ENCODE measurements around the gene HOXD4.

Gene HOXD4

DNA sequence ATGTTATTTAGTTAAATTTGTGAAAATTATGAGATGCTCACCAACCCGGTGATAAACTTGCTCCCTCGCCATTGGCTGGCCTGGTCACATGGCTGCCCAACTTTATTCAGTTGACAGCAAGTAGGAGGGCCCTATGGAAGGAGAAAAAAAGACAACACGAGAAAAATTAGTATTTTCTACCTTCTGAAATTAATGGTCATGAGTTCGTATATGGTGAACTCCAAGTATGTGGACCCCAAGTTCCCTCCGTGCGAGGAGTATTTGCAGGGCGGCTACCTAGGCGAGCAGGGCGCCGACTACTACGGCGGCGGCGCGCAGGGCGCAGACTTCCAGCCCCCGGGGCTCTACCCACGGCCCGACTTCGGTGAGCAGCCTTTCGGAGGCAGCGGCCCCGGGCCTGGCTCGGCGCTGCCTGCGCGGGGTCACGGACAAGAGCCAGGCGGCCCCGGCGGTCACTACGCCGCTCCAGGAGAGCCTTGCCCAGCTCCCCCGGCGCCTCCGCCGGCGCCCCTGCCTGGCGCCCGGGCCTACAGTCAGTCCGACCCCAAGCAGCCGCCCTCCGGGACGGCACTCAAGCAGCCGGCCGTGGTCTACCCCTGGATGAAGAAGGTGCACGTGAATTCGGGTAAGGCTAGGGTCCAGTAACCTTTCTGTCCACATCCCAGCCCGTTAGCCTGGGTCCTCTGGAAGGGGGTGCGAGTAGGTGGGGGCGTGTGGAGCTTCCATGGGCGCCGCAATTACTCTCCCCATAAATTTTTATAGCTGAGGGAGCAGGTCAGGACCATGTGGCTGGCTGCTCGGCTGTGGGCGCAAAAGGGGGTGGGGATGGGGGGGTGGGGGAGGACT, at the start of gene HOXD4:
HOXD4 (plus strand) TSS at position 109 of the 846 bp plus-strand sequence; CDS start at position 193, 84 bp downstream.
- DNase-seq (ENCODE audit: low spot score): no peak

DNA sequence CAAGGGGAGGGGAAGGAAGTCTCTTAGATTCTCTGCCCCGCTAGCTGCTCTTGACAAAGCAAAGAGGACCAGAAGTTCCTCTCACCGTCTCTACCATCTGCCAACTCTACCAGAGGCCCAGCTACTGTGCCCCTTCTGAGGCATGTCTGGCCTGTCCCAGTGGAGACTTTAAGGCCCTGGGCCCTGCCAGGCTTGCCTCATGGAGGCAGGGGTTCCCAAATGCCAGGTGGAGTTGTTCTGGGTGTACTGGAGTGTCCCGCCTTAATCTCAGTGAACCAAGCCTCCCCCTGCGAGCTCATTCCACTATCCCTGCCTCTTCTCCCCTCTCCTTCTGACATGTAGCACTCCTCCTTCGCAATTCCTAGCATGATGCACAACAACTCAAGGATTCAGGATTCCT, 49.5 kb upstream of the HOXD4 start:
- no peak for DNase-seq (ENCODE audit: low spot score)

DNA sequence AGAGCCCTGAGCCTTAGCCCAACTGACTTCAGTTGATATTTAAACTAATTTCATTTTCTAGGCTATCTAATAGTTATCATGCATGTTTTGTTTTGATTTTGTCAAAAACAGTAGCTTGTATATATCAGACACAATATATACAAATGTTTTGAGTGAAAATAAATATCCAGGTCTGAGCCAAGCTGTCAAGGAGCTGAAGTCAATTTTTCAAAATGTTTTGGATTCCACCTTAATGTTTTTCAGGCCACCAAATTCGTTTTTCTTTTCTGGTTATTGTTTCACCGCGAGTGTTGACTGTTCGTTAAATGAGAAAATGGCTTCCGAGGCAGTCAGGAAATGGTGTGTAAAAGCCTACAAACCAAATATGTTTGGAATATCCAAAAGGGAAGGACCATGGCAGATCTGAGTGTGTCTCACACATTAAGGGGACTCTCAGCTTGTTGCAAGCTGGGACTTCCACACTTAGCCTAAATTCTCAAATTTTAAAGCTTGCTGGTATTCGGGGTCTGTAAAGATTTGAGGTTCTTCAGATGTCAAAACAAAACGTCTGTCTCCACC, 49.0 kb upstream of the HOXD4 start:
- DNase-seq (ENCODE audit: low spot score): no peak

- no peak for DNase-seq (ENCODE audit: low spot score)
Observed at GRCh38 chr2:176103194-176103593, 48.2 kb upstream of the HOXD4 start.

DNA sequence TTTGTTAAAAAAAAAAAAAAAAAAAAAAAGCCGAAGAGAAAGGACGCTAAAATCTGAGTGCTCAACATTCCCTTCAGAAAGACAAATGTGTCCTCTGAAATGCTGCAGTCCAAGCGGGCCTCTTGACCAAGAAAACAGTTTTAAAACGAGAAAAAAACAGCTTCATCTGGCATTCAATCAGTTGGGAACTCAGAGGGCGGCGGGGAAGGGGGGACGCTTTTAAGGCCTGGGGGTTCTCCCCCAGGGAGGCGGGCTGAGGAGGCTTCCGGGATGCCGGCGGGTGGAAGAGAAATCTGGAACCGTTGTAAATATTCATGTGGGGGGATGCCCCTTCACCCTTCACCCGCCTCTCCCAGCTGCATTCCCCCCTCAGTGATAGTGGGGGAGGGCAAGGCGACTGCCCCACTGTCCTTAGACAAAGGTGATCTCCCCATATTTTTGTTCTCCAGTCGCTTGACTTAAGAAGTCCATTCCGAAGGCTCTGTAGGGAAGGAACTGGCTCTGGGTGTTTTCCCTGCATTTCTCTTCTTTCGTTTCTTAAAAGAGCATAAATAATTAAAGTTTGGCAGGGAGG, 47.5 kb upstream of the HOXD4 start:
- DNase-seq (ENCODE audit: low spot score): no peak

DNA sequence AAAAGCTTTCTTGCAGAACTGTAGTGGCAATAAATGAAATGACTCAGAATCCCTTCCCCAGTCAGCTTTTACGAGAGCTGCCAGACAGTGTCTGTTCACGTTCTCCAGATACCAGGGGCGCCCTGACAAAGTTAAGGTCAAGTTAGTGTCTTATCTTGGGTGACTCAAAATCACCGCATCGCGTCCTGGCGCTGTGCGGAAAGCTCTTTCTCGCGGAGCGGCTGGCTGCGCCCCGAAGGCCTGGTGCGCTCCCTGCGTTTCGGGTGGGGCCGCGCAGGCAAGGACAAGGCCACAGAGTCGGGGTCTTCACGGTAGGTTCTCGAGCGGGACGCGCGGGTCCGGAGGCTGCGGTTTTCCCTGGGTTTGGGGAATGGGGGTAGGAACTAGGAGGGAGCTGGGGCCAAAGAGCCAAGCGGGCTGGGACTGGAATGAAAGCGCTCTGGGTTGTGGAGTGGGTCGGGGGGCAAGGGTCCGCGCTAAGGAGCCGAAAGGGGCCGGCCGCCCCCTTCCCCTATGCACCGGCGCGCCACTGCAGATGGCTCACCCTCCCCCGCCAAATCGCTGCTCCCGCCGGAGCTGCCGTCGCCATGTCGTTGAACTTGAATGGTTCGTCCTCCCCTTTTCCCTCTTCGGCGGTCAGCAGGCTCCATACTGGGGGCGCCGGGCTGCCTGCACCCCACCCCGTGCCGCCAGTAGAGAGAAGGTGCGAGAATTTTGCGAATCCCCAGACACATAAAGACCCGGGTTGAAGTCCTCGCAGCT, 46.9 kb upstream of the HOXD4 start:
- no peak for DNase-seq (ENCODE audit: low spot score)

DNA sequence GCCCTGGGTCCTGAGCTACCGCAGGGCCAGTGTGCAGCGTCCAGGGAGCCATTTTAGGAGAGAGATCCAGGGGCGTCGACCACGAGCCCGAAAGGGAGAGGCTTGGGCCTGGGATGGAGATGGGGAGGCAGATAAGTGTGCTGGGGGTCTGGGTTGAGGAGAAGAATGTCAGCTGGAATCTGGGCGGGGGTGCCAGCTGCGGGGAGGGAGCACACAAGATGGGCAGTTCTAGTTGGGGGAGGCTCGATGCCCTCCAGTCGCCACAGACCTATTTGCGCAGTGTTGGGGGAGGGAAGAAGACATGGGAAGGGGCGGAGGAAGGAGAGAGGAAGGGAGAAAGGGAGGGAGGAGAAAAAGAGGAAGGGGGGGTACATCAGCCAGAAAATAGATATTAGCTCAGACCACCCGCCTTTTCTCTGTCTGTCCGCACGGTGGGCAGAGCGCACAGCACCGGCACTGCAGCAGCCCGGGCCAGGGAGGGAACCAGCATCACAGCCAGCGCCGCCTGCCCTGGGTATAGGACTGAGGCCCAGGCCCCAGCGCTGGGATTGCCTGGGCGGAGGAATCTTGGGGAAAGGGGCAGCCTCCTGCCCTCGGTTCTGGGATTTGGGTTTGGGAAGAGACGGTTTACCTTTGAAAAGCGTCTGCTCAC, 46.1 kb upstream of the HOXD4 start:
- no peak for DNase-seq (ENCODE audit: low spot score)

GRCh38 chr2:176105730-176106580, 45.4 kb upstream of the HOXD4 start:
- no peak for DNase-seq (ENCODE audit: low spot score)

- DNase-seq (ENCODE audit: low spot score): no peak
Observed at GRCh38 chr2:176106581-176107539, 44.5 kb upstream of the HOXD4 start, which contains the start of gene HOXD11. HOXD11 (plus strand) TSS chr2:176107280; CDS start chr2:176107356, 76 bp downstream.

DNA sequence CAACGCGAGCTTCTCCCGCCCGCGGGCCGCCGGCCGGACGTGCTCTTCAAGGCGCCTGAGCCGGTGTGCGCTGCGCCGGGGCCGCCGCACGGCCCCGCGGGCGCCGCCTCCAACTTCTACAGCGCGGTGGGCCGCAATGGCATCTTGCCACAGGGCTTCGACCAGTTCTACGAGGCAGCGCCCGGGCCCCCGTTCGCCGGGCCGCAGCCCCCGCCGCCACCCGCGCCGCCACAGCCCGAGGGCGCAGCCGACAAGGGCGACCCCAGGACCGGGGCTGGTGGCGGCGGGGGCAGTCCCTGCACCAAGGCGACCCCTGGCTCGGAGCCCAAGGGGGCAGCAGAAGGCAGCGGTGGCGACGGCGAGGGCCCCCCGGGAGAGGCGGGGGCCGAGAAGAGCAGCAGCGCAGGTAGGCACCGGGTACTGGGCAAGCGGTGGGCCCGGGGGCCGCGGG, 43.6 kb upstream of the HOXD4 start:
- DNase-seq (ENCODE audit: low spot score): no peak

DNA sequence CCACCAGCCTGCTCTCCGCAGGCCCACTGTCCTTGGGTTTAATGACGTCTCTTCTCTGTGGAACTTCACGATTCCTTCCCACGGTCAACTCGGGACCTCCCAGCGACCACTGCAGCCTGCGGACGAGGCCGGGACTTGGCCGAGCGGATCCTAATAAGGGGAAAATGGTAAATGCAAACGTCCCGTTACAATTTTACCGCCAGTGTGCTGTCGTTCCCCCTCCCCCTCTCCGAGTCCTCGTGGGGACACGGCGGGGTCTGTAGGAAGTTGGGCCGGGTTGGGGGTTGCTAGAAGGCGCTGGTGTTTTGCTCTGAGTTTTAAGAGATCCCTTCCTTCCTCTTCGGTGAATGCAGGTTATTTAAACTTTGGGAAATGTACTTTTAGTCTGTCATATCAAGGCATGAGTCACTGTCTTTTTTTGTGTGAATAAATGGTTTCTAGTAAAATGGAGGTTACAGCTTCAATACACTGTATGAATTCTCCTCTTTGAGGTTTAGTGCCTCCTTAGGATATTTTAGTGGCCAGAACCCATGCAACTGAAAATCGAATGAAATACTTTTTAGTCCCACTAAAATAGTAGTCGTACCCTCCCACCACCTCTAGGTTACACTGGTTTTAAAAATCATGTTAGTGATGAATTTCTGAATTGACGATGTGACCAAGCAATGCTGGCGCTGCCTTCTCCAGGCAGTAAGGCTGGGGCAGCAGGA, 42.0 kb upstream of the HOXD4 start:
- no peak for DNase-seq (ENCODE audit: low spot score)

DNA sequence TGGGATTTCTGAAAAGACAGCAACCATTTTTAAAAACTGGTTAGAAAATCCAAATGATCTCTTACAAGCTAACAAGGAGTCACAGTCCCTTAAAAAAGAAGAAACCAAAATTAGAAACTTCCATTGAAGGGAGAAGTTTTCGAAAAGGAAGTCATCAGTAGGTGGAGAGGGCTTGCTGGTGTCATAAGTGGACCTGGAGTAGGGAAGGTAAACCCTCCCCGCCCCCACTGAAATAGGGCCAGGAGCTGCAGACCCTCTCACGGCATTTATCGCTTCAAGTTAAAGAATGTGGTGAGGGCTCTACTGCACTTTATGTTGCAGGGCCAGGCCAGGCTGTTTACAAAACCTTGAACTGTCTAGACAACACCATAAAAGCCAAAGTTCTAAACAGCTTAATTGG, 41.4 kb upstream of the HOXD4 start:
- DNase-seq (ENCODE audit: low spot score): no peak

DNA sequence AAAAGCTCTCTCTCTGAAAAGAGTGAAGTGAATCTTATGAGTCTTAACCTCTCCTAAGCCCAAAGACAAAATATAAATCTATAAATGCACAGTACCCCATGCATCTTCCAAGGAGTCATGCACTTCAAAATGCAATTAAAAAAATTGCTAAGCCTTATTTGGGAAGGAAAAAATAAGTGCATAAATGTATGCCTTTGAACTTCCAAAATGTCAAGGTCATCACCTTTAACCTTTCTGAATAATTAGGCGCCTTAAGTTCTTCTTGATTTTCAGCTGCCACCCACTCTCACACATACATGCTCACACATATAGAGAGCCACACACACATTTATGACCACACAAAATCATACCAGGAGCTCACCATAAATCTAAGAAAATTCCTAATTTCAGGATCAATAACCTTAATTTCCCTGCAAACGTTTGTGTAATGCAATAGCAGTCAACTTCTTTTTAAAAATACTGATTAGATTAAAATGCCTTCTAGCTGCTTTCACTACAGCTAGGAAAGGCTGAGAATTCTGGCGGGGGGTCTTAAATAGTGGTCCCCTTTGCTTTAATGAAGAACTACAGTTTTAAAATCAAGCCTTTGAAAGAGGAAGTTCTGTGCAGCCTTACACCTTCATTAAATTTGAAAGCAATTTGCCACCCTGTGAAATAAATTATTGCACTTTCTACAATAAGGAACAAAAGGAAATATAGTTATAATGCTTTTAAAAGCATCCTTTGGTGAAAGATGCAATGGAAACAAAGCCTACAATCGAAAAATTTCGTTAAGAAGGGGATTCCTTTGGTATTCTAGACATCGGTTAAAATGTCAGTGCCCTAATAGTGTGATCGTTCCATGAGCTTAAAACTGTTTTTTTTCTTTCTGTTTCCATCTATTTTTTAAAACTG, 40.7 kb upstream of the HOXD4 start:
- no peak for DNase-seq (ENCODE audit: low spot score)

- DNase-seq (ENCODE audit: low spot score): no peak
Observed at GRCh38 chr2:176111309-176111663, 40.1 kb upstream of the HOXD4 start.

DNA sequence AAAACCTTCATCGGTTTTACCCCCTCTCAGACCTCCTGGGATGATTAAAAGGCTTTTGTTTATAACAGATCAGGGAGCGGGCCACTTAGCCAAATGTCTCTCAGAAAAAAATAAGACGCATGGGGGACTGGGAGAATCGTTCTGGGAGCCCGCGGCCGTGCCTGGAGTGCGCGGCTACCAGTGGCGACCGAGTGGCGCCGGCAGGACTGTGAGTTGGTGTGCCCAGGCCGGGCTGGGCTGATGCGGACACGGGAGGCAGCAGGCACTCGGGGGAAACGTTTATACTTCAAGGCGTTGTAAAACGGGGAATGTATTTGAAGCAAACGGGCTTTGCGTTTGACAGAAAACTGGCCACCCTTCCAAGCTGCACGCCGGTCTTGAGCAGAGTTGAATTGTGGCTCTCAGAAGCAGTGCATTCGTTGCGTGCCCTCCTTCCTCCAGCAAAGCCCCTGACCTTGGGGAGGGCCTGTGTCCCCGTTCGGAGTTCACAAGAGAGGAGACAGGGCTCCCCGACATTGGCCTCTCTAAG, 39.4 kb upstream of the HOXD4 start:
- DNase-seq (ENCODE audit: low spot score): no peak

GRCh38 chr2:176112375-176113302, 38.7 kb upstream of the HOXD4 start:
- DNase-seq (ENCODE audit: low spot score): no peak

All from globus pallidus (tissue), 1 donor.